VCaP (cell line): ENCODE data around the gene PHF21B.

Source experiments
- H3K27ac ChIP-seq: fragments of 450-650 bp; 2 replicates; pipeline ENCODE4 v1.5.1; 2017
- CTCF ChIP-seq: fragments of 450-650 bp; conservative IDR thresholded peaks from 2 replicates; pipeline ENCODE4 v1.5.1; 2017; ENCODE audit warnings: mild to moderate bottlenecking, moderate library complexity

The PHF21B gene

GRCh38 chr22:44920183-44920582 lies 89.6 kb downstream of the PHF21B start:
- no peak overlapping the region for H3K27ac ChIP-seq
- TF ChIP-seq CTCF = no peak

- no peak overlapping the region for H3K27ac ChIP-seq
- TF ChIP-seq CTCF = no peak
Observed at GRCh38 chr22:44919691-44920090, 90.1 kb downstream of the PHF21B start.

GRCh38 chr22:44918925-44919392 lies 90.8 kb downstream of the PHF21B start:
- no peak overlapping the region for H3K27ac ChIP-seq
- TF ChIP-seq CTCF = no peak

GRCh38 chr22:44918166-44918924 lies 91.5 kb downstream of the PHF21B start:
- H3K27ac ChIP-seq = no peak overlapping the region
- no peak for TF ChIP-seq CTCF

- no peak for TF ChIP-seq CTCF
Observed at GRCh38 chr22:44917372-44918165, 92.2 kb downstream of the PHF21B start.

DNA sequence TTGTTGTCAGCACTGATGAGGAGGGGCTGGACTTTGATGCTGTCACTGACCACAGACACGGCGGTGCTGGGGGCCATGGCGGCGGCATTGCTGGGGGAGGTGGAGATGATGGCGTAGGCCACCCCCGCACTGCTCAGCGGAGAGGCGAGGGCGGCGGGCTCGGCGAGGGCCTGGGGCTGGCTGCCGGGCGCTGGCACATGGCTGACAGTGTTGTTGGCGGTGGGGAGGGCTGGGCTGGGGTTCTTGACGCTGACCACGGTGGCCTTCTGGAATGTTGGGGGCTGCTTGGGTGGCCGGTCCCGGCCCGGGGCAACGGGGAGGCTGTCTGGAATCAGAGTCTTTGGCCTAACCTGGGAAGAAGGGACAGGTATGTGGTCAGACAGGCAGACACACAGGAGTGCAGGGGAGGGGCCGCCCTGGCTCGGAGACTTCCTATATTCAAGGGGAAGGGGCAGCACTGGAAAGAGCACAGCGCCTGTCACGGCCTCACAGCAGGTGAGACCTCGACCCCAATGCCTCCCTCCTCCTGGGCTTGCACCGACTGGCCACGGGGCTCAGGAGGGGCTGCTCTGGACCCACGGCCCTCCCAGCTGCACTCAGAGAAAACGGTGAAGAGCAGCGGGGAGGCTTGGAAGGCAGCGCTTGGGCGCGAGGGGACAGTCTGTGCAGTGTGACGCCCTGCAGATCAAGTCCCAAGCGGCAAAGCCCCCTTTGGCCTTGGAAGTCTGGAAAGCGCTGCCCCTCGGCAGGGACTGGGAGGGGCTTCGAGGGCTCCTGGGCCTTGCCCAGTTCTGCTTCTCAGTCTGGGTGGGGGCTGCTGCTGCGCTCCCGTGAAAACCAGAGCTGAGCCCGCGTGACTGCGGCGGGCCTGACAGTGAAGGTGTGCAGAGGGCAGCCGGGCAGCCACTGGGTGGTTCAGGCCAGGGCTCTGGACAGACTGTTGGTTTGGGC lies 93.2 kb downstream of the PHF21B start:
- TF ChIP-seq CTCF = no peak
- no peak overlapping the region for H3K27ac ChIP-seq

More at GRCh38 chr22:44917372-44918165, 92.2 kb downstream of the PHF21B start:
- H3K27ac ChIP-seq = no peak overlapping the region
